ENCODE results near the gene DUSP19. TPM values are rescaled to one million over a fixed set of nuclear protein-coding genes. Genes with fewer than 3 reads are reported as not detected.

The DUSP19 gene
- total RNA-seq, 1 donor from 2014 or later: 4.7 TPM

DNA sequence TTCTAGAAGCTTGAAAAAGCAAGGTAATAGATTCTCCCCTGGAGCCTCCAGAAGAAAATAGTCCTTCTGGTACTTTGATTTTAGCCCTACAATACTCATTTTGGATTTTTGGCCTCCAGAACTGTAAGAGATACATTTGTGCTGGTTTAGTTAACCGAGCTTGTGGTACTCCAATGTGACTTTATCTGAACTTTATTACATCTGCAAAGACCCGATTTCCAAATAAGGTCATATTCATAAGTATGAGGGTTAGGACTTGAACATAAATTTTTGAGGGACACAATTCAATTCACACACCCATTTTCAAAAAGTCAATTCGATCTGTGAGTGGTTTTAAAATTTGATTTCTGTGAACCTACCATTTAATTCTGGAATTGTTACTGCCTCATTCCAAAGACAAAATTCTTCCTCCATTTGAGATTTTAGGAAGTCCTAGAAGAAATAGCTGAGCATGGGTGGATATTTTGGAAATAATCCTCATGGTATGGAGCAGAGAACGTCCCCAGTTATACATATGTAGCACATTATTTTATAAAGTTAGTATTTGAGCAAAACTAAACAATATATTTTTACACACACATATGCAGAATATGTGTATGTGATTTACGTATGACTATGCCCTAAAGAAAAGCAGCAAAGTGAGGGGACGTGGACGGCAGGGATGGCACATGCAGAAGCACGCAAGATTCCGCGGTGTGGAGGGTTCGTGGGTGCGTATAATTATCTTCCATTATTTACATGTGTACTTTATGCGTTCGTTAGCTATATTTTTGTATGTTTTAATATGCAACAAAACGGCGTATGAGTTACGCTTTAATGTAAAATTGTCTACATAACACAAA, 44.8 kb downstream of the DUSP19 start:
- no peak for DNase-seq (ENCODE audit: extremely low spot score, unreplicated experiment)
- Mint-ChIP-seq H3K27ac (ENCODE audit: unreplicated experiment) (peak overlapping the region; percentile 96), H3K27me3 (ENCODE audit: unreplicated experiment) (peaks cover 6% of the 10 kb centered on the region), H3K4me1 (ENCODE audit: unreplicated experiment) (peaks cover 27% of the 10 kb centered on the region), H3K9me3 (ENCODE audit: unreplicated experiment) (no peaks in the 10 kb centered on the region), H3K4me3 (ENCODE audit: unreplicated experiment) (peak overlapping the region; percentile 97), H3K36me3 (ENCODE audit: unreplicated experiment) (no peaks in the 10 kb centered on the region)
- TF ChIP-seq, protein P1, sequence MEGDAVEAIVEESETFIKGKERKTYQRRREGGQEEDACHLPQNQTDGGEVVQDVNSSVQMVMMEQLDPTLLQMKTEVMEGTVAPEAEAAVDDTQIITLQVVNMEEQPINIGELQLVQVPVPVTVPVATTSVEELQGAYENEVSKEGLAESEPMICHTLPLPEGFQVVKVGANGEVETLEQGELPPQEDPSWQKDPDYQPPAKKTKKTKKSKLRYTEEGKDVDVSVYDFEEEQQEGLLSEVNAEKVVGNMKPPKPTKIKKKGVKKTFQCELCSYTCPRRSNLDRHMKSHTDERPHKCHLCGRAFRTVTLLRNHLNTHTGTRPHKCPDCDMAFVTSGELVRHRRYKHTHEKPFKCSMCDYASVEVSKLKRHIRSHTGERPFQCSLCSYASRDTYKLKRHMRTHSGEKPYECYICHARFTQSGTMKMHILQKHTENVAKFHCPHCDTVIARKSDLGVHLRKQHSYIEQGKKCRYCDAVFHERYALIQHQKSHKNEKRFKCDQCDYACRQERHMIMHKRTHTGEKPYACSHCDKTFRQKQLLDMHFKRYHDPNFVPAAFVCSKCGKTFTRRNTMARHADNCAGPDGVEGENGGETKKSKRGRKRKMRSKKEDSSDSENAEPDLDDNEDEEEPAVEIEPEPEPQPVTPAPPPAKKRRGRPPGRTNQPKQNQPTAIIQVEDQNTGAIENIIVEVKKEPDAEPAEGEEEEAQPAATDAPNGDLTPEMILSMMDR (IDR thresholded peaks at IDR 0.05): no peak

DNA sequence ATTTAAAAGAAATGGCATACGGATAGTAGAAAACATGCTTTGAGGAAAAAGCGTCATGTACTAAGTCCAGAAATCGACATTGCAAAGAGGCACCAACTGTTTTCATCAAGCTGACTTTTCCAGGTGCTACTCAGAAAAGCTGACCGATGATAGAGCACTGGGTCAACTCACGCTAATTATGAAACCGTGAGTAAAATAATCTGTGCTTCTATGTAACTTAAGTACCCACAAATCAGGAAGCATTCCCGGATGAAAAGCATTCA, 45.3 kb downstream of the DUSP19 start:
- peaks cover 27% of the 10 kb centered on the region for H3K4me1 Mint-ChIP-seq (ENCODE audit: unreplicated experiment)
- TF ChIP-seq, protein P1 (IDR thresholded peaks at IDR 0.05): no peak
- DNase-seq (ENCODE audit: extremely low spot score, unreplicated experiment): no peak
- peak overlapping the region; percentile 97 for H3K4me3 Mint-ChIP-seq (ENCODE audit: unreplicated experiment)
- H3K27me3 Mint-ChIP-seq (ENCODE audit: unreplicated experiment): peaks cover 6% of the 10 kb centered on the region
- H3K27ac Mint-ChIP-seq (ENCODE audit: unreplicated experiment): peak overlapping the region; percentile 96
- H3K36me3 Mint-ChIP-seq (ENCODE audit: unreplicated experiment): no peaks in the 10 kb centered on the region
- no peaks in the 10 kb centered on the region for H3K9me3 Mint-ChIP-seq (ENCODE audit: unreplicated experiment)

DNA sequence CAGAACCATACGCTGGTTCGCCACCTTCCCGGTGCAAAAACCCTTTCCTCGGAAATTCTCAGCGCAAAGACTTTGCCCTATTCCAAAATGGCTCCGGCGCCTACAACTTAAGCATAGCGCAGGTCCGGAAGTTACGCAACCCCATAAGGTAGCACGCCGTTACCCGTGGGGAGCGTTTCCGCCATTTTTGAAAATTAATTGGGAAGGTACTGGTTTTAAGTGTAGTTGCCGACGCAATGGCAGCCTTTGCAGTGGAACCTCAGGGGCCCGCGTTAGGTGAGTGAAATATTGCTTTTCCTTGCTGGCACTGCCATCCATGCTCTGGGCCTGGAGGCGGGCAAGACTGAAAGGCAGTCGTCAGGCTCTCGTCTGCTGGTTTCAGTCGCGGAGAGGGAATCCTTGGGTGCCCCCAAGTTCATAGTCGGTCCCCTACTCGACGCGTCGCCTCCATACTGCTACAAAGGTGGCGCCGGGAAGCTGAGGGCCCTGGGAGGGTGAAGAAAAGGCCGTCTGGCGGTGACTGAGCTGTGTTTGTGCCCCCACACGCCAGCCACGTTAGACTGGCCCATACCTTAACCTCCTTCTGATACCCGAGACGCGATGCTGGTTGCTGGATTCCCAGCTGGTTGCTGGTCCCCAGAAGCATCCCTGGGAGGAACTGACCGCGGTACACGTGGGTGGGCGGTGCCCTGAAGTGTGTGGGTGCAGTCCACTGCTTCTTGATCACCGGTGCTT, 45.8 kb downstream of the DUSP19 start, which contains the start of gene NUP35:
Gene NUP35, plus strand, starts transcription at position 222 of the 735 bp plus-strand sequence. Its CDS starts 15 bp downstream, at position 237.
- Mint-ChIP-seq H3K4me1 (ENCODE audit: unreplicated experiment) (peaks cover 27% of the 10 kb centered on the region), H3K27ac (ENCODE audit: unreplicated experiment) (peak within 1 kb of the TSS; percentile 96), H3K4me3 (ENCODE audit: unreplicated experiment) (peak within 1 kb of the TSS; percentile 97), H3K9me3 (ENCODE audit: unreplicated experiment) (no peaks in the 10 kb centered on the region), H3K36me3 (ENCODE audit: unreplicated experiment) (no peaks in the 10 kb centered on the region), H3K27me3 (ENCODE audit: unreplicated experiment) (peaks cover 6% of the 10 kb centered on the region)
- TF ChIP-seq, protein P1 (IDR thresholded peaks at IDR 0.05): no peak
- peak; percentile 95 for DNase-seq (ENCODE audit: extremely low spot score, unreplicated experiment)

DNA sequence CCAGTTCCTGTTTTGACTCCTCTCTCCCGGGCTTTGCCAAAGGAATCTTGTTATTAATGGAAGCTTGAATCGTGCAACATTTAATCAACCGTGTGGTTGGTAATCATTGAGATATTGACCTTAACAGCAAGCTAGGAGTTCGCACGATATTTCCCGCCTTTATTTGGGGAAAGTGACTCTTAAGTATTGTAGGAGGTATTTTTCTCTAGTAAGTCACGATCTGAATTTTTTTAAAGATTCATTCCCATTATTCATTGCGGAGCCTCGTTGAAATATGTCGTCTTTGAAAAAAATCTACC, 46.4 kb downstream of the DUSP19 start:
- peak overlapping the region; percentile 97 for H3K4me3 Mint-ChIP-seq (ENCODE audit: unreplicated experiment)
- no peaks in the 10 kb centered on the region for H3K9me3 Mint-ChIP-seq (ENCODE audit: unreplicated experiment)
- peak overlapping the region; percentile 96 for H3K27ac Mint-ChIP-seq (ENCODE audit: unreplicated experiment)
- TF ChIP-seq, protein P1 (IDR thresholded peaks at IDR 0.05): no peak
- DNase-seq (ENCODE audit: extremely low spot score, unreplicated experiment): no peak
- H3K27me3 Mint-ChIP-seq (ENCODE audit: unreplicated experiment): peaks cover 6% of the 10 kb centered on the region
- H3K36me3 Mint-ChIP-seq (ENCODE audit: unreplicated experiment): no peaks in the 10 kb centered on the region
- peaks cover 27% of the 10 kb centered on the region for H3K4me1 Mint-ChIP-seq (ENCODE audit: unreplicated experiment)

DNA sequence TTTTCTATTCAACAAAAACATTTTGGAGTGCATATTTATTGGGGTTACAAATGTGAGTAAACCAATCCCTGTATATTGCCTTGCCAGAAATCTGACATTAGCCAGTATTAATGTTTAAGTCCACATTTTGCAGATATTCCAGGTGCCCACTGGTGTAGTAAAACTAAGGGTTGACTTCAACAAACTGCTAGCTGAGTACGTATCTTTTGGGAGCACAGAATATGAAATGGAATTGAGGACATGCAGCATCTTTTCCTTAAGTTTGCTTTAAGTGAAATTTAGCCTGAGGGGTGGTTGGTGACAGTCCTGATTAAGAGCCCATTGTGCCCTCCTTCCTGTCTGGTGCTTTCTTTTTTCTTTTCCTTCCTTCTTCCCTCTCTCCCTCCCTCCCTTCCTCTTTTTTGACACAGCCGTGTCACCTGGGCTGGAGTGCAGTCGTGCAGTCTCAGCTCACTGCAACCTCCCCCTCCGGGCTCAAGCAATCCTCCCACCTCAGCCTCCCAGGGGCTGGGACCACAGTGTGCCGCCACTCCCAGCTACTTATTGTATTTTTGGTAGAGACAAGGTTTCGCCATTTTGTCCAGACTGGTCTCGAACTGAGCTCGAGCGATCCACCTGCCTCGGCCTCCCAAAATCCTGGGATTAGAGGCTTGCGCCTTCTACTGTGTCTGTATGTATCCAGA, 47.3 kb downstream of the DUSP19 start:
- DNase-seq (ENCODE audit: extremely low spot score, unreplicated experiment): no peak
- Mint-ChIP-seq H3K36me3 (ENCODE audit: unreplicated experiment) (no peaks in the 10 kb centered on the region), H3K4me1 (ENCODE audit: unreplicated experiment) (peaks cover 27% of the 10 kb centered on the region), H3K27me3 (ENCODE audit: unreplicated experiment) (peaks cover 2% of the 10 kb centered on the region), H3K4me3 (ENCODE audit: unreplicated experiment) (peak overlapping the region; percentile 97), H3K9me3 (ENCODE audit: unreplicated experiment) (no peaks in the 10 kb centered on the region), H3K27ac (ENCODE audit: unreplicated experiment) (no peak overlapping the region)
- TF ChIP-seq, protein P1 (IDR thresholded peaks at IDR 0.05): no peak
